ENCODE results near the gene MAN1A1. TPM values are rescaled to one million over a fixed set of nuclear protein-coding genes. Genes with fewer than 3 reads are reported as not detected.
A peak's percentile ranks its signal among the peaks of the same experiment; 100 is the strongest.
"Not testable (repeated sequence)": the region's sequence is repeated elsewhere in the genome, so short reads cannot be mapped to it uniquely, and the experiment has no call there.

Gene MAN1A1
- total RNA-seq, 1 donor from 2014 or later: 52.2 TPM

DNA sequence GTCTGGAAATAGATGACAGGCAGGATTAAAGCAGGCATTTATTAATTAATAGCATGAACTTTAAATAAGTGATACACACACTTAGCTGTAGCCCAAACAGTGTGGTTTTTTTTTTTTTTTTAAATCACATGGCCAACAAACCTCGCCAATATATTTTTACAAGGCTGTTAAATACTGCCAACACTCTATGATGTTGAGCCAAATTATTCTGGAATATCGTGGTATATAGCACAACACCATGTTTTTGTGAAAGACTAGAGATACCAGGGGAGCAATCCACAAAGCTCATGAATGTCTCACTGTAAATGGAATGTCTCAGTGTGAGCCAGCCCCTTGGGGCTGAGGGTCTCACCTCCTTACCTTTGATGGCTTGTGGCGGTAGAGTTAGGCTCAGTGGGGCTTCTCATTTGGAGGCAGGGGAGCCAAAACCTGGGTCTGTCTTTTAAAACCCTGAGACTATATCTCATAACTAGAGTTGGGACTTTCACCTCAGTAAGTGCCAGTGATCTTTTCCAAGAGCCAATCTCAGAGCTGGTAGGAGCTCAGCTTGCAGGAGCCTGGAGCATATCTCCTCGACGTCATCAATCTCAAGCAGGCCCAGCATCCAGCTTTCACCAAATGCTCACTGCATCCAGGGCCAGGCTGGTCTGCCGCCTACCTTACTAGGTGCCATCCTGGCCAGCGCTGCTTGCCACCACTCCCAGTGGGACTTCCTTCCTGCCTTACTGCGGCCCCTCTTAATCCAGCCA is 192.6 kb downstream of the MAN1A1 start:
- DNase-seq (ENCODE audit: extremely low spot score, unreplicated experiment): peak; percentile 49
- no peak overlapping the region for H3K4me3 Mint-ChIP-seq
- H3K36me3 Mint-ChIP-seq: no peaks in the 10 kb centered on the region
- H3K9me3 Mint-ChIP-seq: no peaks in the 10 kb centered on the region
- no peak overlapping the region for H3K27ac Mint-ChIP-seq
- H3K27me3 Mint-ChIP-seq: peaks cover 7% of the 10 kb centered on the region
- TF ChIP-seq, protein P1, sequence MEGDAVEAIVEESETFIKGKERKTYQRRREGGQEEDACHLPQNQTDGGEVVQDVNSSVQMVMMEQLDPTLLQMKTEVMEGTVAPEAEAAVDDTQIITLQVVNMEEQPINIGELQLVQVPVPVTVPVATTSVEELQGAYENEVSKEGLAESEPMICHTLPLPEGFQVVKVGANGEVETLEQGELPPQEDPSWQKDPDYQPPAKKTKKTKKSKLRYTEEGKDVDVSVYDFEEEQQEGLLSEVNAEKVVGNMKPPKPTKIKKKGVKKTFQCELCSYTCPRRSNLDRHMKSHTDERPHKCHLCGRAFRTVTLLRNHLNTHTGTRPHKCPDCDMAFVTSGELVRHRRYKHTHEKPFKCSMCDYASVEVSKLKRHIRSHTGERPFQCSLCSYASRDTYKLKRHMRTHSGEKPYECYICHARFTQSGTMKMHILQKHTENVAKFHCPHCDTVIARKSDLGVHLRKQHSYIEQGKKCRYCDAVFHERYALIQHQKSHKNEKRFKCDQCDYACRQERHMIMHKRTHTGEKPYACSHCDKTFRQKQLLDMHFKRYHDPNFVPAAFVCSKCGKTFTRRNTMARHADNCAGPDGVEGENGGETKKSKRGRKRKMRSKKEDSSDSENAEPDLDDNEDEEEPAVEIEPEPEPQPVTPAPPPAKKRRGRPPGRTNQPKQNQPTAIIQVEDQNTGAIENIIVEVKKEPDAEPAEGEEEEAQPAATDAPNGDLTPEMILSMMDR (conservative IDR thresholded peaks at IDR 0.05): no peak
- no peaks in the 10 kb centered on the region for H3K4me1 Mint-ChIP-seq (ENCODE audit: unreplicated experiment)

DNA sequence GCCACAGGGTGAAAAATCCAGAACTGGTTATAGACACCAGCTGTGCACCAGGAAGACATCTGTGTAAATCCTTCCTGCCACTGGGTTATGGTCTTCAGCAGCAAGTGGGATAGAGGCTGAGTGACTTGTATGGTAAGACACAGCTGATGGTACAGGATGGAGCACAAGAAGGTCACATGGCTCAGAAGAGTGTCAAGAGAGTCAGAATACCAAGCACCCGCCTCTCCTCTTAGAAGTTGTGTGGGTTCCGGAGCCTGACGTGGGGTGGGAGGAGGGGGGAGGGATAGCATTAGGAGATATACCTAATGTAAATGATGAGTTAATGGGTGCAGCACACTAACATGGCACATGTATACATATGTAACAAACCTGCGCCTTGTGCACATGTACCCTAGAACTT is 193.5 kb downstream of the MAN1A1 start:
- not testable (repeated sequence) for H3K27ac Mint-ChIP-seq; H3K4me3 Mint-ChIP-seq; H3K27me3 Mint-ChIP-seq; H3K4me1 Mint-ChIP-seq (ENCODE audit: unreplicated experiment); H3K36me3 Mint-ChIP-seq; DNase-seq (ENCODE audit: extremely low spot score, unreplicated experiment); H3K9me3 Mint-ChIP-seq

DNA sequence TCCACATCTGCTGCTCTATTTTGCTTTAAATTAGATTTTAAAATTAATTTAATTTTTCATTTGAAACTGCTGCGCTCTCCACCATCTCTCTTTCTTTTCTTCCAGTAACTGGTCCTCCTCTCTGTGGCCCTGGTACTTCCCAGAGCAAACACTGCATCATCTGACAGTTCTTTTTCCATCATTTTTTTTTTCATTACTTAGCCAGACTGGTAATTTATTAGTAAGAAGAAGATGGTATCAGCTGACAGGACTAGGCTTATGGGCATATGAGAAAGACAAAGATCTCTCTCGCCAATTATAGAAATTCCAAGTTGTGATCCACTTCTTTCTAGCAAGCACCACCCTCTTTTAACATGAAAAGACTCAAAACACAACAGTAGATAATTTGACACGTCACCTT is 197.4 kb downstream of the MAN1A1 start:
- Mint-ChIP-seq H3K4me1 (ENCODE audit: unreplicated experiment) (peaks cover 7% of the 10 kb centered on the region), H3K27ac (no peak overlapping the region), H3K36me3 (no peaks in the 10 kb centered on the region), H3K27me3 (peaks cover 3% of the 10 kb centered on the region), H3K9me3 (no peaks in the 10 kb centered on the region), H3K4me3 (no peak overlapping the region)
- DNase-seq (ENCODE audit: extremely low spot score, unreplicated experiment): no peak
- TF ChIP-seq, protein P1 (conservative IDR thresholded peaks at IDR 0.05): no peak

DNA sequence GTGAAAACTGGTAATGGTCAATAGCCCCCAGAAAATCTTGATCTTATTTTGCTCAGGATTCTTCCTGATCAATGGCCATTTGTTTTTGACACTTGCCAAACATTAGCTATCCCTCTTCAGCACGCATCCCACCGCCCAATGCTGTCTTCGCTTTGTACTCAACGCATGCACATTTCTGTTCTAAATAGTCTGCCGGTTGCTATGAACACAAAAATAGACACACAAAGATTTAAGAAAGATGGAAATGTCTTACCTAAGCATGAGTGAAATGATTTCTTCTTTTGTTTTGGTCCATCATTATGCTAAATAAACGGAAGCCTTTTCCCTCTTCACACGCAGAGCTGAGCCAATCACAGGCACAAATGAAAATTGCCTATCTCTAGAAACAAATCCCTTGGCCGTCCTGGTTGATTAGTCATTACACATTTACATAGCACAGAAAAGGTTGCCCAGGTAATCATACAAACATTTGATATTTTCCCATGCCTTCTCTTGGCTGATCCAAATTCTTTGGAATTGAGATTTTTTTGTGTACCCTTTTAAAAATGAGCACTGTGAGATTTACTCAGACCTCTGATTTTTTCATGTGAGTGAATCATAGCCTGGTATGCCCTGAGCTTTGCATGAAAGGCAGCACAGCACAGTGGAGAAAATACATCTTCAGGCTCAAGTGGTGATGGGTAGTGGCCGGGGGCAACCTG is 200.6 kb downstream of the MAN1A1 start:
- H3K36me3 Mint-ChIP-seq: no peaks in the 10 kb centered on the region
- H3K9me3 Mint-ChIP-seq: no peaks in the 10 kb centered on the region
- H3K27me3 Mint-ChIP-seq: peaks cover 3% of the 10 kb centered on the region
- no peak overlapping the region for H3K27ac Mint-ChIP-seq
- TF ChIP-seq, protein P1 (conservative IDR thresholded peaks at IDR 0.05): no peak
- peaks cover 7% of the 10 kb centered on the region for H3K4me1 Mint-ChIP-seq (ENCODE audit: unreplicated experiment)
- no peak for DNase-seq (ENCODE audit: extremely low spot score, unreplicated experiment)
- no peak overlapping the region for H3K4me3 Mint-ChIP-seq

DNA sequence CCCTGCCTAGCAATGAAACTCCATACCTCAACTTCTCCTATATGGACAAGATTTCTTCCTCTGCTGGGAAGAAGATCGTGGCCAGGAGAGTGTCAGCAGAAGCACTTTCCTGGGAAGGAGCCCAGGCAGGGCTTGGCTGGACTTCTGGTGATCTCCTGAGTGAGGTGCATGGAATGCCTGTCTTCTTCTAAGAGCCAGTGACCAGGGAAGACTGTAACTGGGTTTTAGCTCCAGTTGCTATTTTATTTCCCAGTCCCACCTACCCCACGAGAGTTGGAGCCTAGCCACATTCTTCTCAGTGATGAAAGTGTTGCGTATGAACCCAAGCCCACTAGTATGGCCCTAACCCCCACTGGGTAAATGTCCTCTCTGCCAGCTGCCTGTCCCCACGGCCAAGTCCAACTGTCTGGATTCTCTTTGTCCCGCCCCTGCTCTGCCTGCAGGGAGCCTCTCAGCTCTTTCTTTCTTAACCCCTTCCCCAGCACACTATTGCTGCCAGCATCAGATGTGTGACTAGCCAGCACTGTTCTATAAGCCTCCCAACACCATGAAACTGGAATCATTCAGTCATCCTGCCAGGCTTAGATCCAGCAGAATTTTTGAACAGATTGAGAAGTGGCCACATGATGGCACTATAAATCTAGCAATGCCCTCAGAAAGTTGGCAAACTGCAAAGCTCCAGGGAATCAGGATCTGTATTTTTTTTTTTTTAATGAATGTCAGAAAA is 201.3 kb downstream of the MAN1A1 start:
- Mint-ChIP-seq H3K36me3 (no peaks in the 10 kb centered on the region), H3K4me1 (ENCODE audit: unreplicated experiment) (peaks cover 7% of the 10 kb centered on the region), H3K4me3 (no peak overlapping the region), H3K27me3 (peaks cover 3% of the 10 kb centered on the region), H3K9me3 (no peaks in the 10 kb centered on the region), H3K27ac (peak overlapping the region; percentile 5)
- TF ChIP-seq, protein P1 (conservative IDR thresholded peaks at IDR 0.05): peak; percentile 79
- no peak for DNase-seq (ENCODE audit: extremely low spot score, unreplicated experiment)

All from type B pancreatic cell (in vitro differentiated cells).